Lower leg skin (tissue), 3 donors: ENCODE measurements around the gene HSFX1.

ENCODE experiments used
- POLR2A ChIP-seq, 2 donors: fragments of 450-650 bp; IDR thresholded peaks; one replicate each; pipeline ENCODE4 v1.6.1; 2016 to 2017; ENCODE audit warnings: antibody characterized with exemption in 2 of 2, mild to moderate bottlenecking in 1 of 2, moderate library complexity in 1 of 2
- TF ChIP-seq, protein P1 (sequence below), 3 donors: fragments of 450-650 bp; IDR thresholded peaks; one replicate each; pipeline ENCODE4 v1.5.1; 2016; ENCODE audit warnings: antibody characterized with exemption in 3 of 3, mild to moderate bottlenecking in 3 of 3, moderate library complexity in 2 of 3

GRCh38 chrX:149807747-149808458 is 34.0 kb downstream of the HSFX1 start:
- TF ChIP-seq, protein P1, sequence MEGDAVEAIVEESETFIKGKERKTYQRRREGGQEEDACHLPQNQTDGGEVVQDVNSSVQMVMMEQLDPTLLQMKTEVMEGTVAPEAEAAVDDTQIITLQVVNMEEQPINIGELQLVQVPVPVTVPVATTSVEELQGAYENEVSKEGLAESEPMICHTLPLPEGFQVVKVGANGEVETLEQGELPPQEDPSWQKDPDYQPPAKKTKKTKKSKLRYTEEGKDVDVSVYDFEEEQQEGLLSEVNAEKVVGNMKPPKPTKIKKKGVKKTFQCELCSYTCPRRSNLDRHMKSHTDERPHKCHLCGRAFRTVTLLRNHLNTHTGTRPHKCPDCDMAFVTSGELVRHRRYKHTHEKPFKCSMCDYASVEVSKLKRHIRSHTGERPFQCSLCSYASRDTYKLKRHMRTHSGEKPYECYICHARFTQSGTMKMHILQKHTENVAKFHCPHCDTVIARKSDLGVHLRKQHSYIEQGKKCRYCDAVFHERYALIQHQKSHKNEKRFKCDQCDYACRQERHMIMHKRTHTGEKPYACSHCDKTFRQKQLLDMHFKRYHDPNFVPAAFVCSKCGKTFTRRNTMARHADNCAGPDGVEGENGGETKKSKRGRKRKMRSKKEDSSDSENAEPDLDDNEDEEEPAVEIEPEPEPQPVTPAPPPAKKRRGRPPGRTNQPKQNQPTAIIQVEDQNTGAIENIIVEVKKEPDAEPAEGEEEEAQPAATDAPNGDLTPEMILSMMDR (IDR thresholded peaks at IDR 0.05) = no peak
- TF ChIP-seq POLR2A (IDR thresholded peaks at IDR 0.05) = no peak
